PFSK-1 (cell line): ENCODE data around the gene TNFRSF14.

Source experiments
- FOXP2 ChIP-seq: optimal IDR thresholded peaks from 2 replicates; pipeline ENCODE3; 2011; ENCODE audit warnings: borderline replicate concordance, control low read depth, inconsistent platforms; ENCODE audit not compliant: insufficient read depth; ENCODE audit errors: extremely low read length, extremely low read depth
- POLR2AphosphoS5 ChIP-seq: IDR thresholded peaks from 2 replicates; pipeline ENCODE4 v1.6.1; 2012; ENCODE audit warnings: low read depth, mild to moderate bottlenecking, control low read depth, low read length, moderate library complexity
- TAF1 ChIP-seq: IDR thresholded peaks from 2 replicates; pipeline ENCODE4 v1.6.1; 2012; ENCODE audit warnings: low read length, control low read depth, borderline replicate concordance; ENCODE audit not compliant: insufficient read depth
- TF ChIP-seq, protein P1 (sequence below), 2 experiments: IDR thresholded peaks; 2 replicates each; pipeline versions ENCODE4 v1.6.1 to v1.8.0; 2011 to 2012; ENCODE audit warnings: low read depth in 2 of 2, low read length in 2 of 2, control low read depth in 1 of 2, inconsistent platforms in 1 of 2, mild to moderate bottlenecking in 1 of 2, moderate library complexity in 1 of 2; ENCODE audit not compliant: insufficient read depth in 1 of 2

DNA sequence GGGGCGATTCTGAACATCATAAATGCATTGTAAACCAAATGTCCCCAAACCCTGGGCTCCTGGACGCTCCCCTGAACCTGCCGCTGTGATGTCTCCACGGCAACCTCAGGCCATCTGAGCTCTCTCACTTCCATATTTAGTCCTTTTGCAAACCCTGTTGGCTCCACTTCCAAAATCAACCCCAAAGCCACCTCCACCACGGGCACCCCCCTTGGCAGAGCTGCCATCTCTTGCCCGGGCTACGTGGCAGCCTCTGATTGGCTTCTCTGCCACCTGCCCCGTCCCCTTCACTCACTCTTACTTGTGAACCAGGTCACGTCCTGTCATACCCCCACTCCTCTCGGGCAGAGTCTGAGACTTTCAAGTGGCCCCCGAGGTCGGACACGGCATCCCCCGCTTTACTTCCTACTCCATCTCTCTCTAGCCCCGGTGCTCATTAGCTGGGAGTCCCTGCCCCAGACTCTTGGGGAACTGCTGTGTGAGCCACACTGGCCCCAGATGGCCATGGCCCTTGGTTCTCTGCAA, 46.2 kb downstream of the TNFRSF14 start:
- TF ChIP-seq POLR2AphosphoS5 (no peak), TAF1 (no peak), FOXP2 (no peak)
- TF ChIP-seq, protein P1, sequence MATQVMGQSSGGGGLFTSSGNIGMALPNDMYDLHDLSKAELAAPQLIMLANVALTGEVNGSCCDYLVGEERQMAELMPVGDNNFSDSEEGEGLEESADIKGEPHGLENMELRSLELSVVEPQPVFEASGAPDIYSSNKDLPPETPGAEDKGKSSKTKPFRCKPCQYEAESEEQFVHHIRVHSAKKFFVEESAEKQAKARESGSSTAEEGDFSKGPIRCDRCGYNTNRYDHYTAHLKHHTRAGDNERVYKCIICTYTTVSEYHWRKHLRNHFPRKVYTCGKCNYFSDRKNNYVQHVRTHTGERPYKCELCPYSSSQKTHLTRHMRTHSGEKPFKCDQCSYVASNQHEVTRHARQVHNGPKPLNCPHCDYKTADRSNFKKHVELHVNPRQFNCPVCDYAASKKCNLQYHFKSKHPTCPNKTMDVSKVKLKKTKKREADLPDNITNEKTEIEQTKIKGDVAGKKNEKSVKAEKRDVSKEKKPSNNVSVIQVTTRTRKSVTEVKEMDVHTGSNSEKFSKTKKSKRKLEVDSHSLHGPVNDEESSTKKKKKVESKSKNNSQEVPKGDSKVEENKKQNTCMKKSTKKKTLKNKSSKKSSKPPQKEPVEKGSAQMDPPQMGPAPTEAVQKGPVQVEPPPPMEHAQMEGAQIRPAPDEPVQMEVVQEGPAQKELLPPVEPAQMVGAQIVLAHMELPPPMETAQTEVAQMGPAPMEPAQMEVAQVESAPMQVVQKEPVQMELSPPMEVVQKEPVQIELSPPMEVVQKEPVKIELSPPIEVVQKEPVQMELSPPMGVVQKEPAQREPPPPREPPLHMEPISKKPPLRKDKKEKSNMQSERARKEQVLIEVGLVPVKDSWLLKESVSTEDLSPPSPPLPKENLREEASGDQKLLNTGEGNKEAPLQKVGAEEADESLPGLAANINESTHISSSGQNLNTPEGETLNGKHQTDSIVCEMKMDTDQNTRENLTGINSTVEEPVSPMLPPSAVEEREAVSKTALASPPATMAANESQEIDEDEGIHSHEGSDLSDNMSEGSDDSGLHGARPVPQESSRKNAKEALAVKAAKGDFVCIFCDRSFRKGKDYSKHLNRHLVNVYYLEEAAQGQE (IDR thresholded peaks at IDR 0.05; ENCODE audit: insufficient read depth in 1 of 2, low read depth in 2 of 2, low read length in 2 of 2) = no peak
